Neural cell (in vitro differentiated cells): ENCODE data around the gene LCP1. TPM values are rescaled to one million over a fixed set of nuclear protein-coding genes. Genes with fewer than 3 reads are reported as not detected.

ENCODE experiments used
- H2AFZ ChIP-seq: fragments of 200-600, 300-800 bp; sonication (generic), shearing (Covaris generic); 2 replicates; pipeline ENCODE4 v1.6.0; 2014; ENCODE audit warnings: low read depth, mild to moderate bottlenecking, antibody characterized with exemption, low read length, moderate library complexity
- H3F3A ChIP-seq: fragments of 200-600 bp; shearing (Covaris generic); 2 replicates; pipeline ENCODE4 v1.6.1; 2016; ENCODE audit warnings: mild to moderate bottlenecking, moderate library complexity, mixed read lengths, antibody characterized with exemption, low read length; ENCODE audit not compliant: insufficient read depth, poor library complexity, severe bottlenecking
- H3K27ac ChIP-seq: fragments of 200-600, 300-800 bp; sonication (generic), shearing (Covaris generic); 2 replicates; pipeline ENCODE4 v1.5.1; 2014; ENCODE audit warnings: mild to moderate bottlenecking, low read length, moderate library complexity
- H3K27me3 ChIP-seq: fragments of 300-800, 200-600 bp; sonication (generic), shearing (Covaris generic); 2 replicates; pipeline ENCODE4 v1.6.0; 2014; ENCODE audit warnings: mild to moderate bottlenecking, low read depth, low read length, moderate library complexity; ENCODE audit not compliant: insufficient read depth
- H3K36me3 ChIP-seq: fragments of 300-800, 200-600 bp; sonication (generic), shearing (Covaris generic); 2 replicates; pipeline ENCODE4 v1.5.1; 2014; ENCODE audit warnings: mild to moderate bottlenecking, antibody characterized with exemption, low read length, moderate library complexity; ENCODE audit not compliant: insufficient read depth
- H3K4me2 ChIP-seq: fragments of 300-800, 200-600 bp; sonication (generic), shearing (Covaris generic); 2 replicates; pipeline ENCODE4 v1.6.0; 2014; ENCODE audit warnings: mild to moderate bottlenecking, low read length
- H3K4me3 ChIP-seq: fragments of 300-800, 200-600 bp; sonication (generic), shearing (Covaris generic); 2 replicates; pipeline ENCODE4 v1.5.1; 2014; ENCODE audit warnings: mild to moderate bottlenecking, low read length, moderate library complexity
- H3K79me2 ChIP-seq: fragments of 200-600 bp; shearing (Covaris generic); replicated peaks from 2 replicates; pipeline ENCODE4 v1.6.0; 2014; ENCODE audit warnings: mild to moderate bottlenecking, low read length, moderate library complexity; ENCODE audit not compliant: insufficient read depth
- H3K9ac ChIP-seq: fragments of 300-800, 200-600 bp; sonication (generic), shearing (Covaris generic); 2 replicates; pipeline ENCODE4 v1.6.1; 2016; ENCODE audit warnings: mild to moderate bottlenecking, low read length, mixed read lengths
- H3K9me2 ChIP-seq: fragments of 200-600 bp; shearing (Covaris generic); 2 replicates; pipeline ENCODE4 v1.6.1; 2016; ENCODE audit warnings: mild to moderate bottlenecking, low read length, mixed read lengths; ENCODE audit not compliant: insufficient read depth
- H3K9me3 ChIP-seq: fragments of 200-600, 300-800 bp; sonication (generic), shearing (Covaris generic); 2 replicates; pipeline ENCODE4 v1.6.1; 2016; ENCODE audit warnings: mild to moderate bottlenecking, mixed run types, low read length, moderate library complexity, mixed read lengths
- H4K20me1 ChIP-seq: fragments of 200-600 bp; shearing (Covaris generic); 2 replicates; pipeline ENCODE4 v1.6.1; 2016; ENCODE audit warnings: mild to moderate bottlenecking, mixed run types; ENCODE audit not compliant: insufficient read depth
- EP300 ChIP-seq: fragments of 450-650 bp; conservative IDR thresholded peaks from 2 replicates; pipeline ENCODE4 v1.6.1; 2014; ENCODE audit warnings: antibody characterized with exemption, mild to moderate bottlenecking, moderate library complexity; ENCODE audit not compliant: poor library complexity, severe bottlenecking
- EZH2 ChIP-seq: fragments of 200-600, 300-800 bp; shearing (Covaris generic), sonication (generic); IDR thresholded peaks from 2 replicates; pipeline ENCODE4 v1.6.1; 2014; ENCODE audit warnings: antibody characterized with exemption, low read length, borderline replicate concordance, mild to moderate bottlenecking; ENCODE audit not compliant: insufficient read depth, poor library complexity, severe bottlenecking
- MXI1 ChIP-seq: fragments of 450-650 bp; conservative IDR thresholded peaks from 2 replicates; pipeline ENCODE4 v1.6.1; 2014; ENCODE audit warnings: antibody characterized with exemption, mild to moderate bottlenecking; ENCODE audit not compliant: poor library complexity, severe bottlenecking
- POLR2AphosphoS5 ChIP-seq: IDR thresholded peaks from 2 replicates; pipeline ENCODE4 v1.6.1; 2012
- RAD21 ChIP-seq: fragments of 450-650 bp; conservative IDR thresholded peaks from 2 replicates; pipeline ENCODE4 v1.6.1; 2014; ENCODE audit warnings: antibody characterized with exemption, mild to moderate bottlenecking, moderate library complexity
- SMC3 ChIP-seq: fragments of 450-650 bp; conservative IDR thresholded peaks from 2 replicates; pipeline ENCODE4 v1.6.1; 2014; ENCODE audit warnings: antibody characterized with exemption, mild to moderate bottlenecking, moderate library complexity; ENCODE audit not compliant: poor library complexity
- TAF1 ChIP-seq: IDR thresholded peaks from 2 replicates; pipeline ENCODE4 v1.6.1; 2012; ENCODE audit warnings: low read depth
- polyA plus RNA-seq: library from polyadenylated mRNA; depleted of rRNA; stranded (reverse); fragments of >200 nt; gene quantifications from 2 replicates; pipeline ENCODE4 v1.2.3, GENCODE V29; 2014
- TF ChIP-seq, protein P1 (sequence below): IDR thresholded peaks from 2 replicates; pipeline ENCODE4 v1.6.1; 2012; ENCODE audit warnings: borderline replicate concordance
- TF ChIP-seq, protein P2 (sequence below): fragments of 450-650 bp; IDR thresholded peaks from 2 replicates; pipeline ENCODE4 v1.5.1; 2014; ENCODE audit warnings: antibody characterized with exemption, mild to moderate bottlenecking, moderate library complexity; ENCODE audit not compliant: poor library complexity, severe bottlenecking

The LCP1 gene
- polyA plus RNA-seq, 1 donor from 2014 or later = 0.76 TPM

DNA sequence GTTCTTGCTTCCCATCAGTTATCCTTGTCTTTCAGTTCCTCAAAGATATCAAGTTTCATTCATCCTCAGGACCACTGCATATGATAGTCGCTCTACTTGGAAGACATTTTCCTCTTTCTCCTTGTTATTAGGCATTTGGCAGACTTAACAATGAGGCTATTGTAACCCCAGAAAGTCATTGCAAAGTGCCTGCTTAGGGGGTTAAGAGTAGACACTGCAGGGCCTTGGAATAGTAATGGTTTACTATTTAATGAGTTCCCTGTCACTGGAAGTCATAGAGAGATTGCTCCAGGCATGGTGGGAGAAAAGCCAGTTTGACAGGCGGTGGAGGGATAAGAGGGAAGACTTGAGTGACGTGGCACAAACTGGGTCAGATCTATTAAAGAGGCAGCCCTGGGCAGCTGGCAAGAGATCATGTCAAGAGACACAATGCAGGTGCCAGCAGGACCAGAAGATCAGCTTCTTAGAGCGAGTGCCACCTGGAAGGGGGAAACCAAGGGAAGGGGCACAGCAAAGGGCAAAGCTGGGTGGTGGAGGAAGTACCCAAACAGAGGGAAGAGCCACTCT, 60.3 kb downstream of the LCP1 start:
- Histone ChIP-seq H3K27me3 (no peaks in the 10 kb centered on the region), H3K4me2 (no peak overlapping the region), H3F3A (no peaks in the 10 kb centered on the region), H3K9me3 (no peaks in the 10 kb centered on the region), H3K79me2 (no peaks in the 10 kb centered on the region), H3K9ac (no peak overlapping the region), H3K36me3 (no peaks in the 10 kb centered on the region), H4K20me1 (no peaks in the 10 kb centered on the region), H2AFZ (no peak overlapping the region), H3K4me3 (no peak overlapping the region), H3K27ac (no peak overlapping the region), H3K9me2 (no peaks in the 10 kb centered on the region)
- TF ChIP-seq, protein P1, sequence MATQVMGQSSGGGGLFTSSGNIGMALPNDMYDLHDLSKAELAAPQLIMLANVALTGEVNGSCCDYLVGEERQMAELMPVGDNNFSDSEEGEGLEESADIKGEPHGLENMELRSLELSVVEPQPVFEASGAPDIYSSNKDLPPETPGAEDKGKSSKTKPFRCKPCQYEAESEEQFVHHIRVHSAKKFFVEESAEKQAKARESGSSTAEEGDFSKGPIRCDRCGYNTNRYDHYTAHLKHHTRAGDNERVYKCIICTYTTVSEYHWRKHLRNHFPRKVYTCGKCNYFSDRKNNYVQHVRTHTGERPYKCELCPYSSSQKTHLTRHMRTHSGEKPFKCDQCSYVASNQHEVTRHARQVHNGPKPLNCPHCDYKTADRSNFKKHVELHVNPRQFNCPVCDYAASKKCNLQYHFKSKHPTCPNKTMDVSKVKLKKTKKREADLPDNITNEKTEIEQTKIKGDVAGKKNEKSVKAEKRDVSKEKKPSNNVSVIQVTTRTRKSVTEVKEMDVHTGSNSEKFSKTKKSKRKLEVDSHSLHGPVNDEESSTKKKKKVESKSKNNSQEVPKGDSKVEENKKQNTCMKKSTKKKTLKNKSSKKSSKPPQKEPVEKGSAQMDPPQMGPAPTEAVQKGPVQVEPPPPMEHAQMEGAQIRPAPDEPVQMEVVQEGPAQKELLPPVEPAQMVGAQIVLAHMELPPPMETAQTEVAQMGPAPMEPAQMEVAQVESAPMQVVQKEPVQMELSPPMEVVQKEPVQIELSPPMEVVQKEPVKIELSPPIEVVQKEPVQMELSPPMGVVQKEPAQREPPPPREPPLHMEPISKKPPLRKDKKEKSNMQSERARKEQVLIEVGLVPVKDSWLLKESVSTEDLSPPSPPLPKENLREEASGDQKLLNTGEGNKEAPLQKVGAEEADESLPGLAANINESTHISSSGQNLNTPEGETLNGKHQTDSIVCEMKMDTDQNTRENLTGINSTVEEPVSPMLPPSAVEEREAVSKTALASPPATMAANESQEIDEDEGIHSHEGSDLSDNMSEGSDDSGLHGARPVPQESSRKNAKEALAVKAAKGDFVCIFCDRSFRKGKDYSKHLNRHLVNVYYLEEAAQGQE = no peak
- no peak for TF ChIP-seq EP300
- TF ChIP-seq RAD21 = no peak
- TF ChIP-seq, protein P2, sequence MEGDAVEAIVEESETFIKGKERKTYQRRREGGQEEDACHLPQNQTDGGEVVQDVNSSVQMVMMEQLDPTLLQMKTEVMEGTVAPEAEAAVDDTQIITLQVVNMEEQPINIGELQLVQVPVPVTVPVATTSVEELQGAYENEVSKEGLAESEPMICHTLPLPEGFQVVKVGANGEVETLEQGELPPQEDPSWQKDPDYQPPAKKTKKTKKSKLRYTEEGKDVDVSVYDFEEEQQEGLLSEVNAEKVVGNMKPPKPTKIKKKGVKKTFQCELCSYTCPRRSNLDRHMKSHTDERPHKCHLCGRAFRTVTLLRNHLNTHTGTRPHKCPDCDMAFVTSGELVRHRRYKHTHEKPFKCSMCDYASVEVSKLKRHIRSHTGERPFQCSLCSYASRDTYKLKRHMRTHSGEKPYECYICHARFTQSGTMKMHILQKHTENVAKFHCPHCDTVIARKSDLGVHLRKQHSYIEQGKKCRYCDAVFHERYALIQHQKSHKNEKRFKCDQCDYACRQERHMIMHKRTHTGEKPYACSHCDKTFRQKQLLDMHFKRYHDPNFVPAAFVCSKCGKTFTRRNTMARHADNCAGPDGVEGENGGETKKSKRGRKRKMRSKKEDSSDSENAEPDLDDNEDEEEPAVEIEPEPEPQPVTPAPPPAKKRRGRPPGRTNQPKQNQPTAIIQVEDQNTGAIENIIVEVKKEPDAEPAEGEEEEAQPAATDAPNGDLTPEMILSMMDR = no peak
- TF ChIP-seq POLR2AphosphoS5 = no peak
- no peak for TF ChIP-seq EZH2
- no peak for TF ChIP-seq SMC3
- TF ChIP-seq MXI1 = no peak
- no peak for TF ChIP-seq TAF1

DNA sequence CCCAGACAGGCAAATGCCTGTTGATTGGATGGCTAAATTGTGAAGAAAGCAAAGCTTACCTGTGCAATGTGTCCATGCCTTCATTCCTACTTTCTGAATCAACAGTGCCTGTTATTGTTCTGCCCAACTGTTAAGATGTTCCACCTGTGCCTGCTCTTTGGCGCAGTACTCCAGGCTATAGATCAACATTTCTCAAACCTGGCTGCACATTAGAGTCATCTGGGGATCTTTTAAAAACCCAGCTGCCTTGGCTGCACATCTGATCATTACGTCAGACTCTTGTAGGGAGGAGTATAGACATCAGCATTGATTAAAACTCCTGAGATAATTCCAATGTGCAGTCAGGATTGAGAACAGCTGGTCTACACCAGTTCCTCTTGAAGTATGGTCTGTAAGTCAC, 60.9 kb downstream of the LCP1 start:
- H3K9ac ChIP-seq = no peak overlapping the region
- no peaks in the 10 kb centered on the region for H4K20me1 ChIP-seq
- H3K4me3 ChIP-seq = no peak overlapping the region
- H3K36me3 ChIP-seq = no peaks in the 10 kb centered on the region
- no peaks in the 10 kb centered on the region for H3K27me3 ChIP-seq
- no peak overlapping the region for H2AFZ ChIP-seq
- no peaks in the 10 kb centered on the region for H3K9me2 ChIP-seq
- H3K79me2 ChIP-seq = no peaks in the 10 kb centered on the region
- no peak overlapping the region for H3K4me2 ChIP-seq
- H3K9me3 ChIP-seq = no peaks in the 10 kb centered on the region
- no peak for TF ChIP-seq MXI1
- TF ChIP-seq, protein P1 = no peak
- no peak for TF ChIP-seq EZH2
- TF ChIP-seq, protein P2 = no peak
- TF ChIP-seq RAD21 = no peak
- TF ChIP-seq POLR2AphosphoS5 = no peak
- TF ChIP-seq TAF1 = no peak
- TF ChIP-seq EP300 = no peak
- no peak for TF ChIP-seq SMC3
- H3F3A ChIP-seq = no peaks in the 10 kb centered on the region
- H3K27ac ChIP-seq = no peak overlapping the region
